HCT116 (cell line): Measurements from ENCODE around the gene MAGI3. TPM values are rescaled to one million over a fixed set of nuclear protein-coding genes. Genes with fewer than 3 reads are reported as not detected.

ENCODE experiments used
- ATAC-seq: fragments of 200-7000 bp; cut with Tn5 transposase; 2 replicates; pipeline ENCODE4 v1.9.1; 2020; ENCODE audit warnings: mild to moderate bottlenecking, moderate library complexity
- BruUV-seq: library from RNA; stranded (reverse); fragments of 400-500 nt; replicated peaks from 2 replicates; lab custom pipeline; 2021; lab: Mats Ljungman, UMichigan
- CTCF ChIA-PET: fragments of 300-600 bp; sonication (Branson Sonifier 250); formaldehyde crosslinking; loops from one replicate; lab custom pipeline; 2021; ENCODE audit warnings: antibody characterized with exemption; lab: Charles Lee
- POLR2A ChIA-PET: fragments of 300-600, 350-600 bp; sonication (Branson Sonifier 250); formaldehyde crosslinking; loops from one replicate; lab custom pipeline; 2021; ENCODE audit warnings: antibody characterized with exemption; lab: Charles Lee
- RAD21 ChIA-PET, 2 experiments: fragments of 300-600 bp; sonication (Branson Sonifier 250); formaldehyde crosslinking; loops; one replicate each; lab custom pipeline; 2023; ENCODE audit warnings: low total read pairs in 2 of 2; ENCODE audit not compliant: uncharacterized antibody in 2 of 2, unreplicated experiment in 2 of 2, low non-redundant PET in 1 of 2; lab: Charles Lee
- DNase-seq: peaks from one replicate; pipeline ENCODE4 v3.0.0-alpha.2; 2010; ENCODE audit warnings: low read depth, low spot score
- H2AFZ ChIP-seq: fragments of 200-600 bp; shearing (Covaris generic), sonication (generic); 2 replicates; pipeline ENCODE4 v1.6.1; 2017; ENCODE audit warnings: low read depth, mixed run types, mixed read lengths, antibody characterized with exemption, low read length; ENCODE audit not compliant: poor library complexity, severe bottlenecking
- H3K27ac ChIP-seq: 2 replicates; pipeline ENCODE4 v1.5.1; 2012; ENCODE audit warnings: low read depth, low read length
- H3K27me3 ChIP-seq: fragments of 200-600 bp; sonication (generic); 2 replicates; pipeline ENCODE4 v1.6.1; 2016; ENCODE audit warnings: mixed run types, low read length, mixed read lengths; ENCODE audit not compliant: insufficient read depth
- H3K36me3 ChIP-seq, 2 experiments: fragments of 200-500 bp in 1 of 2; fragments of 200-600 bp in 1 of 2; sonication (Bioruptor generic) in 1 of 2; sonication (generic) in 1 of 2; 2 replicates each; pipeline versions ENCODE4 v1.5.1 to v1.6.1; 2014 to 2016; ENCODE audit warnings: low read length in 2 of 2, inconsistent platforms in 1 of 2, mixed read lengths in 1 of 2, mixed run types in 1 of 2; ENCODE audit not compliant: insufficient read depth in 2 of 2, control insufficient read depth in 1 of 2
- H3K4me1 ChIP-seq, 2 experiments: fragments of 200-600 bp in 1 of 2; sonication (generic) in 1 of 2; 2 replicates each; pipeline versions ENCODE4 v1.5.1 to v1.6.1; 2012 to 2017; ENCODE audit warnings: low read length in 2 of 2, inconsistent platforms in 1 of 2, mild to moderate bottlenecking in 1 of 2, mixed read lengths in 1 of 2, mixed run types in 1 of 2, moderate library complexity in 1 of 2; ENCODE audit not compliant: insufficient read depth in 2 of 2, control insufficient read depth in 1 of 2
- H3K4me2 ChIP-seq: fragments of 200-600 bp; sonication (generic); 2 replicates; pipeline ENCODE4 v1.6.1; 2017; ENCODE audit warnings: mixed run types, low read length, mixed read lengths
- H3K4me3 ChIP-seq, 2 experiments: fragments of 200-600 bp in 1 of 2; sonication (generic) in 1 of 2; replicated peaks in 1 of 2; 2 replicates each; pipeline ENCODE4 v1.5.1; 2011 to 2016; ENCODE audit warnings: low read length in 2 of 2, control low read depth in 1 of 2, low read depth in 1 of 2, mild to moderate bottlenecking in 1 of 2, mixed read lengths in 1 of 2, mixed run types in 1 of 2
- H3K79me2 ChIP-seq: fragments of 200-600 bp; sonication (generic); 2 replicates; pipeline ENCODE4 v1.6.1; 2017; ENCODE audit warnings: mild to moderate bottlenecking, mixed run types, low read length, moderate library complexity, mixed read lengths; ENCODE audit not compliant: insufficient read depth
- H3K9ac ChIP-seq: fragments of 200-600 bp; sonication (generic); 2 replicates; pipeline ENCODE4 v1.6.1; 2016; ENCODE audit warnings: low read length, mixed read lengths
- H3K9me2 ChIP-seq: fragments of 200-600 bp; sonication (generic), shearing (Covaris generic); 2 replicates; pipeline ENCODE4 v1.6.1; 2017; ENCODE audit warnings: mixed run types, mild to moderate bottlenecking, moderate library complexity; ENCODE audit not compliant: insufficient read depth
- H3K9me3 ChIP-seq, 2 experiments: fragments of 200-500 bp in 1 of 2; fragments of 200-600 bp in 1 of 2; sonication (Bioruptor generic) in 1 of 2; sonication (generic) in 1 of 2; 2 replicates each; pipeline ENCODE4 v1.6.1; 2014 to 2017; ENCODE audit warnings: low read length in 2 of 2, mixed read lengths in 2 of 2, inconsistent platforms in 1 of 2, low read depth in 1 of 2, mild to moderate bottlenecking in 1 of 2, mixed run types in 1 of 2, moderate library complexity in 1 of 2; ENCODE audit not compliant: control insufficient read depth in 1 of 2, insufficient read depth in 1 of 2
- H4K20me1 ChIP-seq: fragments of 200-600 bp; sonication (generic), shearing (Covaris generic); 2 replicates; pipeline ENCODE4 v1.6.1; 2017; ENCODE audit warnings: mixed run types, mild to moderate bottlenecking, moderate library complexity; ENCODE audit not compliant: insufficient read depth
- ATF3 ChIP-seq: IDR thresholded peaks from 2 replicates; pipeline ENCODE4 v1.6.1; 2012
- CEBPB ChIP-seq: IDR thresholded peaks from 2 replicates; pipeline ENCODE4 v1.6.1; 2012; ENCODE audit warnings: low read depth
- EGR1 ChIP-seq: IDR thresholded peaks from 2 replicates; pipeline ENCODE4 v1.6.1; 2012; ENCODE audit warnings: low read depth
- ELF1 ChIP-seq: IDR thresholded peaks from 2 replicates; pipeline ENCODE4 v1.6.1; 2012; ENCODE audit warnings: low read depth, borderline replicate concordance
- EZH2 ChIP-seq: fragments of 200-600 bp; sonication (generic); IDR thresholded peaks from 2 replicates; pipeline ENCODE4 v1.6.1; 2017; ENCODE audit warnings: antibody characterized with exemption, mixed run types
- EZH2phosphoT487 ChIP-seq: fragments of 200-600 bp; IDR thresholded peaks from 2 replicates; pipeline ENCODE4 v1.6.1; 2018; ENCODE audit warnings: antibody characterized with exemption, borderline replicate concordance
- JUND ChIP-seq: IDR thresholded peaks from 2 replicates; pipeline ENCODE4 v1.6.1; 2012
- MAX ChIP-seq: IDR thresholded peaks from 2 replicates; pipeline ENCODE4 v1.6.1; 2012
- RAD21 ChIP-seq: IDR thresholded peaks from 2 replicates; pipeline ENCODE4 v1.6.1; 2012; ENCODE audit warnings: low read depth, mild to moderate bottlenecking
- REST ChIP-seq: IDR thresholded peaks from 2 replicates; pipeline ENCODE4 v1.6.1; 2012; ENCODE audit warnings: low read depth
- SRF ChIP-seq: IDR thresholded peaks from 2 replicates; pipeline ENCODE4 v1.6.1; 2012; ENCODE audit warnings: low read depth
- TCF7L2 ChIP-seq: IDR thresholded peaks from 2 replicates; pipeline ENCODE4 v1.7.0; 2011; ENCODE audit warnings: borderline replicate concordance, inconsistent platforms; ENCODE audit not compliant: insufficient read depth, insufficient read length; ENCODE audit errors: extremely low read depth
- ZBTB33 ChIP-seq: IDR thresholded peaks from 2 replicates; pipeline ENCODE4 v1.6.1; 2011; ENCODE audit warnings: mild to moderate bottlenecking, low read length, moderate library complexity; ENCODE audit not compliant: insufficient replicate concordance; ENCODE audit errors: extremely low read depth
- intact Hi-C: fragments of 100-400 bp; cut with micrococcal nuclease; formaldehyde crosslinking; loops from 2 replicates; pipeline ENCODE4 v1.10.0; 2022
- total RNA-seq: library from RNA; stranded (reverse); gene quantifications from one replicate; pipeline ENCODE4 v1.2.1, GENCODE V29; 2021; ENCODE audit not compliant: unreplicated experiment

The MAGI3 gene
- total RNA-seq, 1 experiment from 2014 or later: 11.8 TPM

- ChIA-PET RAD21 (no interaction called here), POLR2A (no interaction called here), CTCF (no interaction called here)
- H3K27ac ChIP-seq: no peak overlapping the region
- H3K27me3 ChIP-seq: no peaks in the 10 kb centered on the region
- no peak overlapping the region for H2AFZ ChIP-seq
- H3K4me1 ChIP-seq: peaks cover 2 to 12% of the 10 kb centered on the region in 2 experiments; a peak in 2 of 4 replicates
- H3K9me2 ChIP-seq: no peaks in the 10 kb centered on the region
- DNase-seq (no peak), ATAC-seq (no peak)
- intact Hi-C loops: no loop called here
- peaks cover 0 to 5% of the 10 kb centered on the region in 2 experiments; a peak in 2 of 4 replicates for H3K9me3 ChIP-seq
- H3K79me2 ChIP-seq: peaks cover 9% of the 10 kb centered on the region
- H3K9ac ChIP-seq: no peak overlapping the region
- H3K36me3 ChIP-seq: no peaks in the 10 kb centered on the region
- TF ChIP-seq TCF7L2 (no peak), MAX (no peak), ZBTB33 (no peak), EZH2phosphoT487 (no peak), EZH2 (no peak), JUND (no peak), EGR1 (no peak), REST (no peak), CEBPB (no peak), SRF (no peak), ATF3 (no peak), RAD21 (no peak), ELF1 (no peak)
- H3K4me2 ChIP-seq: no peak overlapping the region
- H4K20me1 ChIP-seq: no peaks in the 10 kb centered on the region
- BruUV-seq: no TSS peak
- no peak overlapping the region for H3K4me3 ChIP-seq
Observed at GRCh38 chr1:113531321-113531720, 141.0 kb downstream of the MAGI3 start.
